Esophagus muscularis mucosa (tissue), 3 donors: Measurements from ENCODE around the gene CD84.
"Not testable (repeated sequence)": the region's sequence is repeated elsewhere in the genome, so short reads cannot be mapped to it uniquely, and the experiment has no call there.

Experiments
- CTCF ChIP-seq, 3 experiments: fragments of 200-600 bp in 2 of 3; fragments of 450-650 bp in 1 of 3; sonication (generic) in 2 of 3; IDR thresholded peaks; one replicate each; pipeline ENCODE4 v1.5.1; 2017 to 2019; ENCODE audit warnings: antibody characterized with exemption in 3 of 3, mild to moderate bottlenecking in 2 of 3, moderate library complexity in 1 of 3
- POLR2A ChIP-seq: fragments of 450-650 bp; IDR thresholded peaks from one replicate; pipeline ENCODE4 v1.6.1; 2017; ENCODE audit warnings: antibody characterized with exemption, moderate library complexity, mild to moderate bottlenecking, low read depth
- POLR2AphosphoS5 ChIP-seq, 2 donors: sonication (generic); formaldehyde crosslinking; IDR thresholded peaks; one replicate each; pipeline ENCODE4 v1.6.1; 2017; ENCODE audit warnings: antibody characterized with exemption in 2 of 2

GRCh38 chr1:160529401-160529952 is 49.8 kb downstream of the CD84 start:
- not testable (repeated sequence) for TF ChIP-seq CTCF (IDR thresholded peaks at IDR 0.05); POLR2AphosphoS5 (IDR thresholded peaks at IDR 0.05); POLR2A
